Stimulated activated CD8-positive, alpha-beta memory T cell treated with anti-CD3 and anti-CD28 coated beads, Interleukin-15, amount 100 ng/mL, for 24 hours (primary cell): Measurements from ENCODE around the gene TP53AIP1.

Experiments used
- DNase-seq: peaks from one replicate; pipeline ENCODE4 v3.0.0-alpha.2; 2020; ENCODE audit warnings: low read depth

The TP53AIP1 gene

GRCh38 chr11:128889657-128890213 lies 52.9 kb downstream of the TP53AIP1 start:
- DNase-seq, result no peak

GRCh38 chr11:128888034-128888985 lies 54.4 kb downstream of the TP53AIP1 start:
- DNase-seq, result no peak

DNA sequence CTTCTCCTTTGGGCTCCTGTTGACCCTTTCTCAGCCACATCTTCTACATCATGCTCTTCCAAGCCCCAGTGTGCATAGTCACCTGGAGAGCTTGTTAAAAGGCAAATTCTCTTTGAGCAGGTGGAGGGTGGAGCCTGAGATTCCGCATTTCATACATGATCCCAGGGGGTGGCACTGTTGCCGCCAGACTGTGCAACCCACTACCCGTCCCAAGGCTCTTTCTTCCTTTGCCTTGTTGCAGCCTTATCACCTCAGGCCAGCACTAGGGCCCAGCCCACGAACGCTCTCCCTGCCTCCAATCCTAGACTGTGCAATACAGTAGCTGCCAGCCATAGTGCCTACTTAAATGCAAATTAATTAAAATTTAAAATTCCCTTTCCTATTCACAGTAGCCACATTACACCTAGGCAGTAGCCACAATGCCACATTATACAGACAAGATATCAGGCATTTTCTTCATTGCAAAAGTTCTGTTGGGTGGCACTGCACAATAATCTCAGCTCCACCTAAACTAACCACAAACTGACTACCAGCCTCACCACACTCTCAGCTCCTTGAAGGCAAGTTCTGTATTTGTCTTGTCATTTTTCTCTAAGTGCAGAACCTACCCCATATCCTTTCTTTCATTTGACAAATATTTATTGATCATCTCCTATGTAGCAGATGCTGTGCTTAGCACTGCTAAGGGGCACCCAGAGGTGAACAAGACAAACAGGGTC lies 56.1 kb downstream of the TP53AIP1 start:
- DNase-seq, result no peak
